NCI-H748 (cell line): ENCODE results near the gene POC1A.

Experiments
- DNase-seq: peaks from one replicate; lab custom pipeline; 2025; ENCODE audit not compliant: unreplicated experiment; lab: John Stamatoyannopoulos, UW

The POC1A gene

GRCh38 chr3:52088445-52089367 lies 65.5 kb downstream of the POC1A start:
- no peak for DNase-seq

GRCh38 chr3:52087731-52088130 lies 66.5 kb downstream of the POC1A start:
- DNase-seq, result no peak

GRCh38 chr3:52086976-52087663 lies 67.1 kb downstream of the POC1A start:
- DNase-seq, result no peak

- no peak for DNase-seq
Measured at GRCh38 chr3:52086461-52086860, 67.8 kb downstream of the POC1A start.

GRCh38 chr3:52085681-52086282 lies 68.4 kb downstream of the POC1A start:
- DNase-seq, result no peak

- no peak for DNase-seq
Measured at GRCh38 chr3:52084954-52085680, 69.1 kb downstream of the POC1A start.

GRCh38 chr3:52084216-52084945 lies 69.8 kb downstream of the POC1A start:
- DNase-seq, result no peak

GRCh38 chr3:52083556-52084087 lies 70.6 kb downstream of the POC1A start:
- DNase-seq, result no peak

GRCh38 chr3:52082951-52083350 lies 71.3 kb downstream of the POC1A start:
- no peak for DNase-seq

- no peak for DNase-seq
Measured at GRCh38 chr3:52080830-52081719, 73.1 kb downstream of the POC1A start.

- DNase-seq, result no peak
Measured at GRCh38 chr3:52079958-52080357, 74.3 kb downstream of the POC1A start.

GRCh38 chr3:52078781-52079560 lies 75.3 kb downstream of the POC1A start:
- DNase-seq, result no peak

- no peak for DNase-seq
Measured at GRCh38 chr3:52077925-52078324, 76.3 kb downstream of the POC1A start.

- DNase-seq, result no peak
Measured at GRCh38 chr3:52076896-52077780, 77.1 kb downstream of the POC1A start.

- no peak for DNase-seq
Measured at GRCh38 chr3:52073490-52073889, 80.7 kb downstream of the POC1A start.

GRCh38 chr3:52072471-52072870 lies 81.8 kb downstream of the POC1A start:
- DNase-seq, result no peak

- DNase-seq, result no peak
Measured at GRCh38 chr3:52072020-52072419, 82.2 kb downstream of the POC1A start.
